Measurements from ENCODE around the gene TRIM3. TPM values are rescaled to one million over a fixed set of nuclear protein-coding genes. Genes with fewer than 3 reads are reported as not detected.

The TRIM3 gene
- total RNA-seq, 1 experiment from 2014 or later, result 13.4 TPM

GRCh38 chr11:6486256-6486655 is 12.5 kb upstream of the TRIM3 start:
- H3K9me2 ChIP-seq (ENCODE audit: insufficient read depth), result no peaks in the 10 kb centered on the region
- no peak for DNase-seq (ENCODE audit: low read depth, low spot score)
- peaks cover 6 to 10% of the 10 kb centered on the region in 2 experiments; a peak in 3 of 4 replicates for H3K4me1 ChIP-seq (ENCODE audit: control insufficient read depth in 1 of 2, insufficient read depth in 2 of 2, low read length in 2 of 2)

More at GRCh38 chr11:6486256-6486655, 12.5 kb upstream of the TRIM3 start:
- TF ChIP-seq EZH2 (IDR thresholded peaks at IDR 0.05), result no peak
- TF ChIP-seq EZH2phosphoT487 (IDR thresholded peaks at IDR 0.05; ENCODE audit: borderline replicate concordance), result no peak
- TF ChIP-seq YY1 (IDR thresholded peaks at IDR 0.05; ENCODE audit: extremely low read depth, insufficient replicate concordance, low read depth, low read length), result no peak
- TF ChIP-seq SRF (IDR thresholded peaks at IDR 0.05; ENCODE audit: low read depth), result no peak
- no peak for TF ChIP-seq ELF1 (IDR thresholded peaks at IDR 0.05; ENCODE audit: borderline replicate concordance, low read depth)
- no peak for TF ChIP-seq EGR1 (IDR thresholded peaks at IDR 0.05; ENCODE audit: low read depth)
- TF ChIP-seq CEBPB (IDR thresholded peaks at IDR 0.05; ENCODE audit: low read depth), result no peak
- TF ChIP-seq TCF7L2 (IDR thresholded peaks at IDR 0.05; ENCODE audit: borderline replicate concordance, extremely low read depth, insufficient read depth, insufficient read length), result no peak
- TF ChIP-seq RAD21 (IDR thresholded peaks at IDR 0.05; ENCODE audit: low read depth), result no peak
- no peak for TF ChIP-seq REST (IDR thresholded peaks at IDR 0.05; ENCODE audit: low read depth)
- no peak for TF ChIP-seq JUND (IDR thresholded peaks at IDR 0.05)
- no peak for TF ChIP-seq FOSL1 (IDR thresholded peaks at IDR 0.05; ENCODE audit: low read depth)
- ChIA-PET POLR2A (no interaction called here), RAD21 (ENCODE audit: low non-redundant PET in 1 of 2, low total read pairs in 2 of 2, uncharacterized antibody in 2 of 2, unreplicated experiment in 2 of 2) (no interaction called here), CTCF (no interaction called here)
- no TSS peak for BruUV-seq (replicated peaks)
- Histone ChIP-seq H4K20me1 (ENCODE audit: insufficient read depth) (no peaks in the 10 kb centered on the region), H3K27ac (ENCODE audit: low read depth, low read length) (no peak overlapping the region), H3K9ac (ENCODE audit: low read length) (no peak overlapping the region), H3K36me3 (ENCODE audit: control insufficient read depth in 1 of 2, insufficient read depth in 2 of 2, low read length in 2 of 2) (peaks cover 20 to 42% of the 10 kb centered on the region in 2 experiments), H3K27me3 (ENCODE audit: insufficient read depth, low read length) (no peaks in the 10 kb centered on the region), H3K79me2 (ENCODE audit: insufficient read depth, low read length) (peaks cover 25% of the 10 kb centered on the region), H3K4me2 (ENCODE audit: low read length) (no peak overlapping the region), H3K9me3 (ENCODE audit: control insufficient read depth in 1 of 2, insufficient read depth in 1 of 2, low read depth in 1 of 2, low read length in 2 of 2) (no peaks in the 10 kb centered on the region), H2AFZ (ENCODE audit: low read depth, low read length, poor library complexity, severe bottlenecking) (no peak overlapping the region), H3K4me3 (replicated peaks in 1 of 2; ENCODE audit: low read depth in 1 of 2, low read length in 2 of 2) (no peak overlapping the region)
- no peak for ATAC-seq
- intact Hi-C loops (cut with micrococcal nuclease), result no loop called here
